ENCODE results near the gene PRAC2.

- TF ChIP-seq CTCF (IDR thresholded peaks at IDR 0.05) (no peak), POLR2A (IDR thresholded peaks at IDR 0.05) (no peak), POLR2AphosphoS5 (IDR thresholded peaks at IDR 0.05) (no peak), EP300 (IDR thresholded peaks at IDR 0.05) (no peak)
Measured at GRCh38 chr17:48726916-48727286, 3.9 kb downstream of the PRAC2 start.

Measured in suprapubic skin (tissue), 4 donors.